PC-3 (cell line): Measurements from ENCODE around the gene PPM1F. TPM values are rescaled to one million over a fixed set of nuclear protein-coding genes. Genes with fewer than 3 reads are reported as not detected.

Source experiments
- ATAC-seq: fragments of 200-7000 bp; cut with Tn5 transposase; 2 replicates; pipeline ENCODE4 v1.9.1; 2020; ENCODE audit warnings: mild to moderate bottlenecking, moderate library complexity
- BruUV-seq: library from RNA; stranded (reverse); fragments of 400-500 nt; replicated peaks from 2 replicates; lab custom pipeline; 2021; lab: Mats Ljungman, UMichigan
- CTCF ChIA-PET: fragments of 300-600 bp; sonication (Branson Sonifier 250); formaldehyde crosslinking; loops from one replicate; lab custom pipeline; 2022; ENCODE audit warnings: antibody characterized with exemption; lab: Charles Lee
- POLR2A ChIA-PET: fragments of 300-600 bp; sonication (Branson Sonifier 250); formaldehyde crosslinking; loops from one replicate; lab custom pipeline; 2022; ENCODE audit warnings: antibody characterized with exemption; ENCODE audit not compliant: unreplicated experiment; lab: Charles Lee
- DNase-seq: peaks from one replicate; pipeline ENCODE4 v3.0.0-alpha.2; 2015
- H2AFZ ChIP-seq: fragments of 300-600 bp; sonication (generic); 2 replicates; pipeline ENCODE4 v1.6.0; 2016; ENCODE audit warnings: antibody characterized with exemption, low read length
- H3F3A ChIP-seq: fragments of 300-600 bp; sonication (generic); one replicate; pipeline ENCODE4 v1.6.0; 2017; ENCODE audit warnings: antibody characterized with exemption, low read length, control low read depth, mild to moderate bottlenecking; ENCODE audit not compliant: unreplicated experiment
- H3K27ac ChIP-seq: fragments of 300-600 bp; sonication (generic); 2 replicates; pipeline ENCODE4 v1.5.1; 2016; ENCODE audit warnings: mild to moderate bottlenecking, low read length
- H3K27me3 ChIP-seq: fragments of 300-600 bp; sonication (generic); 2 replicates; pipeline ENCODE4 v1.6.1; 2016; ENCODE audit warnings: low read length, mixed read lengths
- H3K36me3 ChIP-seq: fragments of 300-600 bp; sonication (generic); 2 replicates; pipeline ENCODE4 v1.6.1; 2016; ENCODE audit warnings: low read depth, mixed run types, low read length, mixed read lengths
- H3K4me1 ChIP-seq: fragments of 300-600 bp; sonication (generic); 2 replicates; pipeline ENCODE4 v1.5.1; 2016; ENCODE audit warnings: low read length; ENCODE audit not compliant: insufficient read depth
- H3K4me2 ChIP-seq: fragments of 300-600 bp; sonication (generic); 2 replicates; pipeline ENCODE4 v1.6.0; 2016; ENCODE audit warnings: low read length
- H3K4me3 ChIP-seq: fragments of 300-600 bp; sonication (generic); 2 replicates; pipeline ENCODE4 v1.5.1; 2016; ENCODE audit warnings: mild to moderate bottlenecking, low read length, mixed read lengths
- H3K79me2 ChIP-seq: fragments of 300-600 bp; sonication (generic); 2 replicates; pipeline ENCODE4 v1.6.1; 2017; ENCODE audit warnings: low read length, mixed read lengths
- H3K9ac ChIP-seq: fragments of 300-600 bp; sonication (generic); 2 replicates; pipeline ENCODE4 v1.6.0; 2016; ENCODE audit warnings: mild to moderate bottlenecking, low read length
- H3K9me2 ChIP-seq: fragments of 300-600 bp; sonication (generic); replicated peaks from 2 replicates; pipeline ENCODE4 v1.6.1; 2016; ENCODE audit warnings: mixed run types, low read length, mixed read lengths
- H3K9me3 ChIP-seq: fragments of 300-600 bp; sonication (generic); 2 replicates; pipeline ENCODE4 v1.6.1; 2016; ENCODE audit warnings: low read length, mixed read lengths
- H4K20me1 ChIP-seq: fragments of 300-600 bp; sonication (generic); 2 replicates; pipeline ENCODE4 v1.6.1; 2016; ENCODE audit warnings: low read length, mixed read lengths
- CTCF ChIP-seq: fragments of 300-600 bp; sonication (generic); conservative IDR thresholded peaks from 2 replicates; pipeline ENCODE4 v1.5.1; 2017; ENCODE audit warnings: antibody characterized with exemption, low read depth, mild to moderate bottlenecking, low read length
- EZH2 ChIP-seq: fragments of 300-600 bp; sonication (generic); IDR thresholded peaks from one replicate; pipeline ENCODE4 v1.6.1; 2017; ENCODE audit warnings: antibody characterized with exemption, mild to moderate bottlenecking, low read length; ENCODE audit not compliant: unreplicated experiment
- EZH2phosphoT487 ChIP-seq: fragments of 300-600 bp; sonication (generic); IDR thresholded peaks from 2 replicates; pipeline ENCODE4 v1.6.1; 2018; ENCODE audit warnings: mild to moderate bottlenecking, antibody characterized with exemption, low read length, borderline replicate concordance
- intact Hi-C: fragments of 100-400 bp; cut with micrococcal nuclease; formaldehyde crosslinking; loops from 2 replicates; pipeline ENCODE4 v1.9.0; 2023
- total RNA-seq: library from RNA; depleted of rRNA; stranded (reverse); fragments of >200 nt; gene quantifications from 2 replicates; pipeline ENCODE4 v1.2.3, GENCODE V29; 2014

The PPM1F gene
- total RNA-seq, 1 experiment from 2014 or later, result 40.4 TPM

- Histone ChIP-seq H3K4me1 (no peaks in the 10 kb centered on the region), H3F3A (no peaks in the 10 kb centered on the region), H3K36me3 (no peaks in the 10 kb centered on the region), H3K4me2 (no peak overlapping the region), H3K9me2 (no peaks in the 10 kb centered on the region), H3K9me3 (no peaks in the 10 kb centered on the region), H2AFZ (no peak overlapping the region), H3K27ac (no peak overlapping the region), H3K27me3 (no peaks in the 10 kb centered on the region), H3K79me2 (peaks cover 31% of the 10 kb centered on the region), H3K9ac (no peak overlapping the region), H3K4me3 (no peak overlapping the region), H4K20me1 (no peaks in the 10 kb centered on the region)
- intact Hi-C loops, result no loop called here
- ChIA-PET POLR2A (no interaction called here), CTCF (no interaction called here)
- DNase-seq, result no peak
- BruUV-seq, result no TSS peak
- TF ChIP-seq CTCF (no peak), EZH2phosphoT487 (no peak), EZH2 (no peak)
- ATAC-seq, result no peak
These were observed 3.7 kb downstream of the PPM1F start for GRCh38 chr22:21948824-21949568.

GRCh38 chr22:21948390-21948789, 4.3 kb downstream of the PPM1F start:
- intact Hi-C loops, result no loop called here
- TF ChIP-seq EZH2phosphoT487 (no peak), CTCF (no peak)
- Histone ChIP-seq H3K36me3 (no peaks in the 10 kb centered on the region), H3K4me2 (no peak overlapping the region), H3K27me3 (no peaks in the 10 kb centered on the region), H3K9me3 (no peaks in the 10 kb centered on the region), H3K4me1 (no peaks in the 10 kb centered on the region), H3K9ac (no peak overlapping the region), H2AFZ (no peak overlapping the region), H3K27ac (no peak overlapping the region), H4K20me1 (no peaks in the 10 kb centered on the region), H3K4me3 (no peak overlapping the region), H3F3A (no peaks in the 10 kb centered on the region), H3K79me2 (peaks cover 31% of the 10 kb centered on the region), H3K9me2 (no peaks in the 10 kb centered on the region)
- ChIA-PET POLR2A (no interaction called here), CTCF (no interaction called here)
- DNase-seq (no peak), ATAC-seq (no peak)
- no TSS peak for BruUV-seq
